Astrocyte of the cerebellum (primary cell): Measurements from ENCODE around the gene PDCD4.

Experiments
- DNase-seq: peaks from one replicate; pipeline ENCODE4 v3.0.0-alpha.2; 2011; ENCODE audit warnings: low read depth
- H3K4me3 ChIP-seq: 2 replicates; pipeline ENCODE4 v1.5.1; 2011; ENCODE audit warnings: mild to moderate bottlenecking, low read depth, low read length, moderate library complexity
- CTCF ChIP-seq: IDR thresholded peaks from 2 replicates; pipeline ENCODE4 v1.5.1; 2012; ENCODE audit warnings: low read length, low read depth, moderate library complexity, mild to moderate bottlenecking; ENCODE audit errors: missing control alignments
- in situ Hi-C: cut with HindIII; loops from 2 replicates; pipeline ENCODE4 v1.10.0; 2017; ENCODE audit warnings: low sequenced_read_pairs

The PDCD4 gene

GRCh38 chr10:110870823-110871297 is 868 bp upstream of the PDCD4 start:
- DNase-seq: no peak
- H3K4me3 ChIP-seq: peak overlapping the region; percentile 86
- in situ Hi-C loops: loop anchor here (5.0 kb wide), 1 partner anchor 84 kb away; no protein-coding TSS in a partner anchor
- TF ChIP-seq CTCF: no peak

GRCh38 chr10:110872145-110872983 is 636 bp downstream of the PDCD4 start:
- peak; percentile 31 for TF ChIP-seq CTCF
- H3K4me3 ChIP-seq: peak overlapping the region; percentile 86
- in situ Hi-C loops: loop anchor here (5.0 kb wide), 1 partner anchor 85 kb away; no protein-coding TSS in a partner anchor
- no peak for DNase-seq

DNA sequence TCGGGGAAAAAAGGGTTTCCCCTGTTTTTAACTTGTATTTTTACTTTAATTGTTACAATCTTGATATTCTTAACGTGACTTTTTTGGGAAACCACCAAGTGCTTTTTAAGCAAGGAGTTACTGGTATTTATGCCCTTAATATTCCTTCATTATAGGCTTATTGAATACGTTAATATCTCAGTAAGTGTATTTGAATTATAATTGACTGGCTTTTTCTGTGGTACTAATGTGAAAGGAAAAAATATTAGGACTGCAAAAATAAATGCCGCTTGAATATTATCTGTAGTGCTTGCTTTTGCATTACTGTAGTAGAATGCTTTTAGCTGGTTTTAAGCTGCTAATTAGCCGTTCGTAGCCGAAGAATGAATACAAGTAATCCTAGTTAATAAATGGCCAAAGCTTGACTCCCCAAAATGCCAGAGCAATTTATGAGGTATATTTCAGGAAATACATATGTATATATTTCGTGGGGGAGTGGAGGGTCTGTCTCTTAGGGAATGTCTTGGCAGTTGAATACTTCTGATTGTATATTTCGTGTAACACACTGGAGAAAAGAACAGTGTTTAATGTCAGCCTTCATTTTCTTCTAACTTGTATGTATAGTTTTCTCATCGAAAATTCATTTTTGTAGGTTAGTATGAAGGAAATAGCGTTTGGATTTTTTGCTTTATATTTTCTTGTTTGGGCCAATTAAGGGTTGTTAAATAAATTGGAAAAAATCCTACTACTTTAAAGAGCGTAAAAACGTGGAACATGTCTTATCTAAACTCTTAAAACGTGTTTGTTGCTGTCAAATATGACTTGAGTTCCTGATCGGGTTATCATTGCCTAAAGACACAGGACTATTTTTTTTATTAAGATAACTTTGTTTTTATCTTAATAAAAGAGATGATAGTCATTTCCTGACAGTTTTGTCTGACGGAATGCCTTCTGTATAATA is 1.5 kb downstream of the PDCD4 start:
- H3K4me3 ChIP-seq: peak overlapping the region; percentile 86
- in situ Hi-C loops: loop anchor here (5.0 kb wide), 1 partner anchor 86 kb away; no protein-coding TSS in a partner anchor
- no peak for DNase-seq
- TF ChIP-seq CTCF: no peak

- no peak for TF ChIP-seq CTCF
- in situ Hi-C loops: loop anchor here (5.0 kb wide), 1 partner anchor 87 kb away; no protein-coding TSS in a partner anchor
- no peak for DNase-seq
Observed at GRCh38 chr10:110873951-110874350, 2.2 kb downstream of the PDCD4 start.

DNA sequence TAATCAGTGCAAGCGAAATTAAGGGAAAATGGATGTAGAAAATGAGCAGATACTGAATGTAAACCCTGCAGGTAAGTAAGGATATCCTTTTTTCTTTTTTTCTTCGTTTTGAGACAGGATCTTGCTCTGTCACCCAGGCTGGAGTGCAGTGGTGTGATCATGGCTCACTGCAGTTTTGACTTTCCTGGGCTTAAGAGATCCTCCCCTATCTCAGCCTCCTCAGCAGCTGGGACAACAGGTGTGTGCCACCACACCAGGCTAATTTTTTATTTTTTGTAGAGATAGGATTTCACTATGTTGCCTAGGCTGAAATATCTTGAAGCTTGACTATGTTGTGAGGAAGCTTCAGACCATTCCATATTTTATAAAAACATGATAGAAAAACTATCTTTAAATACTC is 4.3 kb downstream of the PDCD4 start:
- DNase-seq: no peak
- H3K4me3 ChIP-seq: no peak overlapping the region
- TF ChIP-seq CTCF: no peak
- in situ Hi-C loops: loop anchor here (25.0 kb wide), 2 partner anchors 139 to 564 kb away; partner anchors contain the start of gene SMNDC1

More at GRCh38 chr10:110873951-110874350, 2.2 kb downstream of the PDCD4 start:
- H3K4me3 ChIP-seq: peak overlapping the region; percentile 86

DNA sequence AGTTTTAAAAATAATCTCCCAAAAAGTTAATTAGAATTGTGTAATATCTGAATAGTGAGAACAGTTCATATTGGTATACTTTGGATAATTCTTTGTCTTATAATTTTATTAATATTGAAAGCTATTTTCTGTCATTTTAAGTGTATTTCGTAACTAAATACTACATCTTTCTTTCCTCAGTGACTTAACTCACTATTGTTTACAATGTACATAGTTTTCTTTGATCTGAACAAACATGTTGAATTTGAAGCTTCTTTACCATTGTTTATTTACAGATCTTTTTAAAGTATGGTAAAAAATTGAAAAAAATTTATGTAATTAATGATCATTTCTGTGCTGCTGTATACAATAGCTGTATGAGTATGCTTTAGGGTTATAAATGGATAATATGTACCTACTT is 5.1 kb downstream of the PDCD4 start:
- DNase-seq: no peak
- in situ Hi-C loops: loop anchor here (25.0 kb wide), 2 partner anchors 139 to 564 kb away; partner anchors contain the start of gene SMNDC1
- H3K4me3 ChIP-seq: no peak overlapping the region
- no peak for TF ChIP-seq CTCF
